ENCODE measurements around the gene ANKRD9.

DNA sequence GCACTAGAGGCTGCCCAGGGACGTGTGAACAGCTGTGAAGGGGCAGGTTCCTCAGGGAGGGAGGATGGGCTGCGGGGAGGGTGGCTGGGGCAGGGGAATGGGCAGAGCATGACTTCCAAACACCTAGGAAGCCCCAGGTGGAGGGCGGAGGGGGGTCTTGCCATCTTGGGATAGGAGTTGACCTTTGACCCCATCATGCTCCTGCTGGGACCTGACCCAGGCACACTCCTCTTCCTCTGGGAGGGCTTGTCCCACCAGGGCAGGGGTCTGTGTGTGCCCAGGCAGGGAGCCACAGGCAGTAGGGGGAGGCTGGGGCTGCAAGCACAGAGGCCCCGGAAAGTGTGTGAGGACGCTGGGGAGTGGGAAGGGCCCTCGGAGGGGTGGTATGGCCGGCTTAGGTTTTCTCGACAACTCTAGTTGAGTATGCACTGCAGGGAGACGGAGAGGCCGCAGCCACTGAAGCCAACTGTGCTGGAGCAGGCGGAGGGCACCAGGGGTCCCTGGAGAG lies 3.3 kb upstream of the ANKRD9 start:
- TF ChIP-seq GATA2 (IDR thresholded peaks at IDR 0.05; ENCODE audit: low read depth, low read length) = no peak
- TF ChIP-seq GATA3 (IDR thresholded peaks at IDR 0.05; ENCODE audit: low read depth, low read length) = no peak
